Renal pelvis (tissue), 4 donors: ENCODE measurements around the gene TNFRSF1A. TPM values are rescaled to one million over a fixed set of nuclear protein-coding genes. Genes with fewer than 3 reads are reported as not detected.

Experiments used
- DNase-seq: peaks from one replicate; pipeline ENCODE4 v3.0.0-alpha.2; 2013
- polyA plus RNA-seq, 3 donors: library from polyadenylated mRNA; unstranded; fragments of 120-200 nt; gene quantifications; one replicate each; pipeline ENCODE4 v1.2.1, GENCODE V29; 2013; ENCODE audit not compliant: insufficient read length in 3 of 3

TNFRSF1A gene
- polyA plus RNA-seq, 3 donors = 89.2 to 93.1 (median 90.2) TPM

DNA sequence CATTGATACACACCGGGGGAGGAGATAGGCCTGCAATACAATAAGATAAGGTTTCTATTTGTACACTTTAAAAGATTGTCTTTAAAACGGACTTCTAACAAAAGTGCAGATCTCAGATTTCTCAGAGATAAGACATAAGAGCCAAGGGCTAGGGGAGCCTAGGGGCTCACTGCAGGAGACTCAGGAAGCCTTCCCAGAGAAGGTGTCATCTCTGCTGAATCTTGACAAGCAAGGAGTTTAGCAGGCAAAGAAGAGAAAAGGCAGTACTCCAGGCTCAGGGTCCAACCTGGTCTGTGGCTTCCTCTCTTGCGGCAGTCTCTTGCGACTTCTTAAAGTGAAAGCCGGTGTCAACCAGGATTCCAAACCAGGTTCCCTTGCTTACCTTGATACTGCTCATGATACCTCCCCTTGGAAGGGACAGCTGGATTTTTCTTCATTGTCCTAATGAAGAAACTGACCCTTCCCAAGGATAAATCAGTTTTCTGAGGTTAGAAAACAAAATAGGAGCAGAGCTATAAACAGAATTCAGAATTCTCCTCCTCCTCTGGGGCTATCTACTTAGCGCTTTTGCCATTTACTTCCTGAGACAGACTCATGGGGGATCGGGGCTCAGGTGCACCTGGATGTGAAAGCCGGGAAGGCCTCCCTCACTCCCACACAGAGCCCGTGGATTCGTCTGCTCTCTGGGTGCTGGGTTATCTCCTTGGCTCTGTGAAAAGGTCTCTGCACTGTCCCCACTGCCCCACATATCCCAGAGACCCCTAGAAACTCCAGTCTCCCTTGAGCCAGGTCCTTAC is 35.2 kb upstream of the TNFRSF1A start:
- DNase-seq = no peak

DNA sequence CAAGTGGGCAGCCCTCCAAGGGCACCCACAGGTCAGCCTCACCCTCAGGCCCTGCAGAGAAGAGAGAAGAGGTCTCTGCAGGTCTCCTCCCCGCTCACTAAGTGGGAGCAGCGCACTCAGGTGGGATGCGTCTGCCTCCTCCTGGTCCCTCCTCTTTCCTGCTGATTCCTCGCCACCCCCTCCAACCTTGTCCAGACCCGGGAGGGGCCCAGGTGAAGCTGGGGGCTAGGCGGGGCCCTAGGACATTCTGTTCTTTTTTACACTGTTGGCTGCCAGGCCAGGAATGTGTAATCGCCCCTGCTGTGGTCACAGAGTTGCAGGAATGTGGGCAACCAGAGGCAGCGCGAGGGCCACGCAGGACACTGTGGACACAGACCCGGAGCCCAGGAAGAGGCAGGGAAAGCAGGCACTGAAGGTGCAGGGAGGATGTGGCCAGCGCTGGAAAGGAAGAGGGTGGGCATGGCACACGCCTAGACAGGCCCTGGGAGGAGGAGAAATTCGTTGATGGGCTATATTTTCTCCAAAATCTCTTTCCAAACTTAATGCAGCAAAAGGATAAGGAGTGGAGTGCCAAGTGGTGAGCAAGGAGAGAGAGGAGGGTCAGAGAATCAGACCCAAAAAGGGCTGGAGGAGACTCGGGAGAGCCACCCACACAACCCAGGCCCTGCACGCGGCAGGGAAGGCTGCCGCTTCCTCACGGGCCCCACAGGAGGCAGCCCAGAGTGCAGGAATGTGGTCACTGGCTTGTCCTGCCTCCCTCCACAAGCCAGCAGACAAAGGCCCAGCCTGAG is 34.4 kb upstream of the TNFRSF1A start:
- DNase-seq = peak; percentile 48

DNA sequence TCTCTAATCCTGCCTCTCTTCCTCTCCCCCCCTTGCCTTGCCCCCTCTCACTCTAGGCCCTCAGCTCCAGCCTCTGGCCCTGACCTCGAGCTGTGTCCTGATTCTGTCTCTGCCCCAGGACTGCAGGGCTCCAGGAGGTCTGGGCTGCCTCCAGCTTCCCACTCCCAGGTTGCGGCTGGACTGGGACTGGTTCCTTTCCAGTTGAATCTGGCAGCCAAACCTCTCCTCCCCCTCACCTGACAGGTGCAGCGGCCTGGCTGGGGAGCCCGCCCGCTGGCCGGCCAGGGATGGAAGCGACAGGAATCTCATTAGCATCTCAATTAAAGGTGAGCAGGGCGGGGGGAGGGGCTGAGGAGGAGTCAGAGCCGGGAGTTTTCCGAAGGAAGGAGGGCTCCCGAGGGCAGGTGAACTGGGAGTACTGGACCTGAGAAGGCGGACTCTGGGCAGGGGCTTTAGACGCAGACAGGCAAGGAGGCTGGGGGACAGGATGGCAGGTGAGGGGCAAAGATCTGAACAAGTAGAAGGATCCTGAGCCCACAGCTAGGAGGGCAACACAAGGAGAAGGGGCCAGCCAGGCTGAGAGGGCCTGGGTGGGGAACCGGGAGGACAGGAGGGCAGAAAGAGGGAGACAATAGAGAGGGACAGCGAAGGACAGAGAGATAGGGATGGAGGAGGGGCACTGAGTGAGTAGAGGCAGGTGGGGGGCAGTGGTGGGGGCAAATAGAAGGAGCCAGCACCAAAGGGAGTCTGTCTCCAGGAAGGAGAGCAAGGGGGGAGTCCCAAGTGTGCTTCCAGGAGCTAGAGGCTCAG is 33.6 kb upstream of the TNFRSF1A start, which contains the start of gene SCNN1A:
TSS of gene SCNN1A (minus strand) at position 295 of the 810 bp plus-strand sequence. CDS start 780 bp downstream, outside the sequence.
- DNase-seq = peak; percentile 62

DNA sequence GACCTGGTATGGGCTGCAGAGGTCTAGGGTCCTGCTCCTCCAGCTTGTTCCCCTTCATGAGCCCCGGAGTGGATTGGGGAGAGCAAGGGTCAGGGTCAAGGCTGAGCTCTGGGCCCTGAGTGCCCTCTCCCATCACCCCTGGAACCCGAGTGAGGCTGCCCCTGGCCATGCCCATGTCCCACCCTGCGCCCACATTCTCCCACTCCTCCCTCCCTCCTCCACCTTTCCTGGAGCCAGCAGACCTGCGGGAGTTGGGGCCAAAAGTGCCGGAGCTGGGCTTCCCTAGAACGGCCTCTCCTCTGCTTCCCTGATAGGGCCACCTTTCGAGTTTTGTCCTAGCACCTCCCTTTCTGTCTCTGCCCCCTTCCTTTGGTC is 32.9 kb upstream of the TNFRSF1A start:
- DNase-seq = no peak

DNA sequence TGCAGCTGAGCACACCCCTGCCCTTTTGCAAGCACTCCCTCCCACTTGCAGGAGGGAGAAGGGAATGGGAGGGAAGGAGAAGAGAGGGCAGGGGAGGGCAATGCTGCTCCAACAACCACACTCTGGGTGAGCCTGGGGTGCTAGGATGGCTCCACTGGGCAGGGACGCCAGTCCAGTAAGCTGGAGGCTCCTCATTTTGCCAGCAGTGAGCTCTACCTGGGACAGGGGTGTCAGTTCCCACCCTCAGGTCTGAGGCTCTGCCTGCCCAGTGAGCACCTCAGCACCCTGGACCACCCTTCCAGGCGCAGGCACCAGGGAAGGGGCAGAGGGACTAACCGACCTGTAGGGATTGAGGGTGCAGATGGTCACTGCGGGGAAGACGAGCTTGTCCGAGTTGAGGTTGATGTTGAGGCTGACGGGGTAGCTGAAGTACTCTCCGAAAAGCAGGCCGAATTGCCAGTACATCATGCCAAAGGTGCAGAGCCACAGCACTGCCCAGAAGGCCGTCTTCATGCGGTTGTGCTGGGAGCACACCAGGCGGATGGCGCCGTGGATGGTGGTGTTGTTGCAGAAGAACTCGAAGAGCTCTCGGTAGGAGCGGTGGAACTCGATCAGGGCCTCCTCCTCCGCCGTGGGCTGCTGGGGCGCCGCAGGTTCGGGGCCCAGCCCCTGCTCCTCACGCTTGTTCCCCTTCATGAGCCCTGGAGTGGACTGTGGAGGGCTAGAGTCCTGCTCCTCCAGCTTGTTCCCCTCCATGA is 32.3 kb upstream of the TNFRSF1A start:
- no peak for DNase-seq

DNA sequence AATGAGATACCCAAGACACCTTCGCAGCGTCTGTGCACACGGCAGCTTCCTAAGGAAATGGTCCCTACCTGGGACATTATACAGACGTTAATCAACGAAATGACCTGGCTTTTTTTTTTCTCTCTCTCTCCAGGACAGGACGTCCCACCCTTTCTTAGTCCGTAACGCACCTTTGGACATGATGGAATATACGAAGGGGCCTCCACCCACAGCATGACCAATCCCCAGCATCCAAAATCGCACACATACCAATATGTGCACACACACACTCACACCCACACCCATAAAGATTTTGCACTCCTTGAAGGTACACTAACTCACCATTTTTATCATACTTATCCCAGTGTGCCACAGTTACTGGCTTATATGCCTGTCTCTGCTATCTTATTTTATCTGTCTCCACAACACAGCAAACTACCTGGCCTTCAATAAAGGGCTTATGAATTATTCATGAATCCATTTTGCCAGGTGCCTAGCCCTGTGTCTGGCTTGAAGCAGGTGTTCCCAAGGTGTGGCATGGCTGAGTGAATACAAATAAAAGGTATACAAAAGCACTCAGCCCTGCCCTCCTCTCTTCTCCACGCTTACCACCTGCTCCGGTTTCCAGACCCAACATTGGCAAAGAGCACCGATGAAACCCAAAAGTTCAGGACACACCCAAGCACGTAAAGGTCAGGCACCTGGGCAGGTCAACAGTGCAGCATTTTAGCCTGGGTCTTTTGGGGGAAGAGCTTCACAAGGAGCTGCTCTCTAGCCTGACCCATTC is 31.3 kb upstream of the TNFRSF1A start:
- DNase-seq = no peak

DNA sequence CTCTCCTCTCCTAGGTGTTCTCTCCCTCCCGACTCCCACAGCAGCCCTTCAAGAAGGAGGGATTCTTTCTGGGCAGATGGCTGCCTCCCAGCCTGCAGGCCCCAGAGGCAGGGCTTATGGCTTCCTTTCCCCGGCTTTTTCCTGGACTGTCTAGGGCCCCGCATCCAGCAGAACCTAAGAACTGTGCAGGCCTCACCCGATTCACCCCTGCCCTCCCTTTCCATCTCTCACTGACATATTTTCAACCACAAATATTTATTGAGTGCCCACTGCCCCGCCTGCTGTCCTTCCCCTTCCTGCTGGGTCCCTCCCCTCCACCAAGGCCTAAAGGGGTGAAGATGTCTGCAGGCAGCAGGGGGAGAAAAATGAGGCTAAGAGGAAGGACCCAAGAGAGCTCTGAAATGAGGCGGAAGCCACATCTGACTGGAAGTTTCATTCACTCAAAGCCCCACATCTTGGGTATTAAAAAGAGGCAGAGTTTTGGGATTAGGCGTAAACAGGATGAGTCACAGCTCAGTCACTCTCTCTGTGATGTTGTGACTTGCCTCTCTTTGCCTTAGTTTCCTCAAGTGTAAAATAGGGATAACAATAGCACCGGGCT is 30.6 kb upstream of the TNFRSF1A start:
- DNase-seq = no peak

DNA sequence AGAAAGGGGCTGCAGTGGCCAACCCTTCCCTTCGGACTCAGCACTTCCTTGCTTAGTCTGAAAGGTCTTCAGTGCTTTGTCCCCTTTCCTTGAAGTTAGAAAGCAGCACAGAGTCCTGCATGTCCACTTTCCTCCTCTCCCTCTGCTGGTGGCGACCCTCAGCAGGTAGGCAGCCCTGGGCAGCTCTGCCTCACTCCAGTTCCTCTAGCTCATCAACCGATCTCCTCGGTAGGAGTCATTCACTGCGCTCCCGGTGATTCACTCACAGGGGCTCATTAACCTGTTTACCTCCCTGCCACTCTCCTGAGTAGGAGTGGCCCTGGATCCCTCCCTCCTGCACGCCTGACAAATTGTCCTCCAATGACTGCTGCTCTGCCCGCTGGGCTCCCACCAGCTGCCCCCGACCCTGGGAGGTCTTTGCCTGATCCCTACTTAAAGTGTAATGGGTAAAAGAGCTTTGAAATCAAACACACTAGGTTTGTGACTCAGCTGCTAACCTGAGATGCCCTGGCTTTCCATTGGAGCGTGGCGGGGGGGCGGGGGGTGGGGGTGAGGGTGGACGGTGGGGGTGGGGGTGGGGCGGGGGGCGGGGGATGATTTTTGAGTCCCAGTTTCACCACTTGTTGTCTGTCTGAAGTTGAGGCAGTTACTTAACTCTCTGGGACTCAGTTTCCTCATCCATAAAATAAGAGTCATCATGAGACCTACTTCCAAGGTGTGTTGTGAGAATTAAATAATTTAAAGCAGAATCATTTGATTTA is 29.3 kb upstream of the TNFRSF1A start:
- DNase-seq = peak; percentile 87

DNA sequence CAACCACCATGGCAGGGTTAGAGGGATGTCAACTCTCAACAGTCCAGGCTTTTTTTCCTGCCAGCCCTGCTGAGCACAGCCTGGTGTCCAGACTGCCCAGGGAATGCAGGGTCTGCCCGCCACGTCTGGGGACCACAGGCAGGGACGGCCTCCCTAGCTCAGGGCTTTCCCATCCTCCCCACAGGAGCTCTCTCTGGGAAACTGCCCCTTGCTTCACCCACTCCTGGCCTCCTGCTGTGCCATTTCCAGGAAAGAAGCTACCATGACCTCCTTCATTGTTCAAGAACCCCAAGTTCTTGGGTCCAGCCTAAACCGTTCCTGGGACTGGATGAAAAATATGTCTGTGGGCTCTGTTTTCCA is 28.7 kb upstream of the TNFRSF1A start:
- no peak for DNase-seq

DNA sequence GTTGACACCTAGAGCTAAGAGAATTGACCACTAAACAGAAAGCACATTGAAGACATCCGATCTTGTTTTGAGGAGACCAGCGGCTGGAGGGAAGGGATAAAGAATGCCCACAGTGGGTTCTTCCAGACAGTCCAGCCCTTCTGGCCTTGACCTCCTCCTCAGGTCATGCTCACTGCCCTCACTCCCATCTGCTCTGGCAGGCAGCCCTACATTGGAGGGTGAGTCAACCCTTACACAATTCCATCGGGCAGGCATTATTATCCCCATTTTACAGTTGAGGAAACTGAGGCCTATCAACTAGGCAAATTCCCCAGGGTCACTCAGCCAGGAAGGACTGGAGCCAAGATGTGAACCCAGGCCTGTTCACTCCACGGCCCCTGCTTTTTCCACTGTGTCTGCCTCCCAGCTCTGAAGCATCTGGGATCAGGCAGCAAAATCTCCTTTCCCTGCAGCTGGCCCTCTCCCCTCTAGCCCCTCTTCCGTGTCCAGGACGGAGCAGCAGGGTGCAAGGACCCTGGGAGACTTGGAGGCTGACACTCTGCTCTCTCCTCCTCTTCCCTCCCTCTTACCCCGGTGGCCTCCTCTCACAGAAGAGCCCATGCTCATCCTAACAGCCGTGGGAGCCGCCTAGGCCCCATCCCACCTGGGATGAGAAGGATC is 28.2 kb upstream of the TNFRSF1A start:
- DNase-seq = no peak

DNA sequence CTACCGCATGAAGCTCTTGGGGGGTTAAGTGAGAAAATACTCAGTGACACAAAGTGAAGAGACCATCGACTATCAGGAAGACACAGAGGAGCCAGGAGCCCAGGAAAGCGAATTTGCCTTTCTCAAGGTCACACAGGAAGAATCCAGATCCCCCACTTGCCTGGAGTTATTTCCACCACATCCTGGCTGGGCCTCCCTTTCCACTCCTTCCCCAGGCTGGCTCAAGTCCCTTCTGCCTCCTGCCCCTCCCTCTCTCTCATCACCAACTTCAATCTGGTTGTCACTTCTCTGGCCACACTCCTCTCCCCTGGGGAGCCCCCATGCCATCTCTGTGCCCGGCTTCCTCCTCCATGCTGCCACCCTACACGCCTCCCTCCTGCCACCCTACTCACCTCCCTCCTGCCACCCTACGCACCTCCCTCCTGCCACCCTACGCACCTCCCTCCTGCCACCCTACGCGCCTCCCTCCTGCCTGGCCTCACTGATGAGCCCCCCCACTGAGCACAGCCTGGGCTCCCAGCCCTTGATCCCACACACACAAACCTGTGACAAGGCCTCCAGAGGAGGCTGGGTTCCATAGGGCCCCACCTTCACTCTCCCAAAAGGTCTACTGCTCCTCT is 27.1 kb upstream of the TNFRSF1A start:
- no peak for DNase-seq

DNA sequence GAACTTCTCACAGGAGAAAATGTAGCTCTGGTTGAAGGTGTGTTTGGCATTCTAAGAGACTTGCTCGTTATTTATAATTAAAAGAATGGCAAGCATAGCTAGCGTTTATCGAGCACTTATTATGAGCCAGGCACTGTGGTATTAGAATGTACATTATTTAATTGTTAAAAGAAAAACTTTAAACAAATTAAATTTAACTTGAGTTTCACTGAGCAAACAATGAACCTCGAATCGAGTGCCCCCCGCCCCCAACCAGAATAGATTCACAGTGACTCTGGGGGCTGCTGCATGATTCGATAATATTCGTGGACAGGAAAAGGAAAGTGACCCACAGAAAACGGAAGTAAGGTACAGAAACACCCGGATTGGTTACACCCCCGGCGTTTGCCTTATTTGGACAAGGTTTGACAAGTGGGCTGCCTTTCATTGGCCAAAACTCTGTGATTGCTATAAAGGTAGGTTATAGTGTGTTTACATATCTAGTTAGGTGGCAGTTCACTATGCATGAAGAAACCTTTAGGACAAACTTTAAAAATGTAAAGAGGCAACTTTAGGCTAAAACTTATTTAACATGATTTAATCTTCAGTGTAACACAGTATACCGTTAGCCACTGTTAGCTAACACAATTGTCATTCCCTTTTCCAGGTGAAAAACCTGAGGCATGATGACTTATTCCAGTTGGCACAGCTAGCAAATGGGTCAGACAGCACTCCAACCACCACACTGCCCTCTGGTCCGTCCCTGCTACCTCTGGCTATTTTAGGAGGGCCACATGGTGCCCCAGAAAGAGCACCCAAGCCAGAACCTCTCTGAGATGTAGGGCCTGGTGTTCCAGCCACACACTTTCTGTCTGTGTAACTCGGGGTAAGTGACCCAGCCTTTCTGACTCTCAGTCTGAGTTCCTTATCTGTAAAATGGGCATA is 26.4 kb upstream of the TNFRSF1A start:
- no peak for DNase-seq

DNA sequence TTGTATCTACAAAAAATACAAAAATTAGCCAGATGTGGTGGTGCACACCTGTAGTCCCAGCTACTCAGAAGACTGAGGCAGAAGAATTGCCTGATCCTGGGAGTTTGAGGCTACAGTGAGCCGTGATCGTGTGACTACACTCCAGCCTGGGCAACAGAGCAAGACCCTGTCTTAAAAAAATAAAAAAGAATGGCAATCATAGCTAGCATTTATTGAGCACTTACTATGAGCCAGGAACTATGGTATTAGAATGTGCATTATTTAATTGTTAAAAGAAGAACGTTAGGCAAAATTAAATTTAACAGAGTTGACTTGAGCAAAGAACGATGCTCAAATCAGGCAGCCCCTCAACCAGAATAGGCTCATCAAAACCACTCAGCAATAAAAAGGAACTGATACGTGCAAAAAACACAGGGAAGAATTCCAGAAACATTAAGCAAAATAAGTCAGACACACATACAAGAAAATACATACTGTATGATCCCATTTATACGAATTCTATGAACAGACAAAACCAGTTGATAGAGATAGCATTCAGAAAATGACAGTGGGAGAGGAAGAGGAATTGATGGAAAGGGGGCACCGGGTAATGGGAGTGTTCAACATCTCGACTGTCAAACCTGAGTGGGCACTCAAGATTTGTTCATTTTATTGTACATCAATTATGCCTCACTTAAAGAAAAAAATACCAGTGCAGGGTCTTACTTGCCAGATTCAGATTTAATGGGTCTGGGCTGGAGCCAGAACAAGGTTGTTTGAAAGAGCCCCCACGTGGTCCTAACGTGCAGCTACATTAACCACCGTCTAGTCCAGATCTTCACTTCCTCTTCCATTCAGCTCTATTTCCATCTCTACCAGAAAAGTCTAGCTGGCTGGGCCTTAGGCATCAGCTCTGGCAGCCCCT is 25.4 kb upstream of the TNFRSF1A start:
- no peak for DNase-seq

DNA sequence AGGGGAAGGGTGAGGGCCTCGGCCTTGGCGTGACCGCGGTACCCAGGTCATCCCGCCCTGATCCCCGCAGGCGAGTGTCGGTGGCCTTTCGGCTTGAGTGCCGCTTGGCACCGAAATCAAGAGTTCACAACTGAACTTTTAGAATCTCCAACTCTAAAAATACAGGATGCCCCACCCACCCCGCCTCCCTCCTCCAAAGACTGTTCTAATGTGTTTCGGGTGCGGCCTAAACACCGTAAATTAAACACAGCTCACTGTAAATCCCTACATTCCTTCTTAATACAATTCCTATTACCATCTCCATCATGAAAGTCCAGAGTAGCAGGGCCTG is 22.1 kb upstream of the TNFRSF1A start:
- no peak for DNase-seq

DNA sequence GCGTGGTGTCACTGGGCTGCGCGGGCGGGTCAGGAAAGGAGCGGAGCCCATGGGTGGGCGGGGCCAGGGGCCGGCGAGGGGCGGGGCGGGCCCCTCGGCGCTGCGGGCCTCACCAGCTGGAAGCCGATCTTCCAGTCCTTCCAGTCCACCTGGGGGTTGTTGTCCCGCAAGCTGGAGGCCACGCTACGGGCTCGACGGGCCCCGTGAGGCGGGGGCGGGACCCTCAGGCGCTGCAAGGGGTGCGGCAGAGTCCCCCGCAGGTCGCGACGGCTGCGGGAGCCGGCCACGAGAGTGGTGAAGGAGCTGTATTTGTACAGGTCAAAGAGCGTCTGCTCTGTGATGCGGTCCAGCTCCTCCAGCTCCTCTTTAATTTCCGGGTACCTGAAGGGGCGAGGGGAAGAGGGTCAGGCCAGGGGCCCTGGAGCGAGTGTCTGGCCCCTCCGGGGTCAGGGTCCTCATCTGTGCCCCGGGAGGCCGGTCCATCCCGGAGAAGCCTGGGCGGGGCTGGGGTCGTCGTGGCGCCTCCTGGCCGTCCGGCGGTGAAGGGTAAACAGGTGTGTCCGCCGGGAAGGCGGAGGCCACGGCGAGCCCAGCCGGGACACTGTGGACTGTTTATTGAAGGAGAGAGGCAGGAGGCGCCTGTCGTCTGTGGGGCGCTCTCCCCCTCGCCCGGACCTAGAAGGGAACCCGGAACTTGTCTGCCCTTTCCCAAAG is 21.6 kb upstream of the TNFRSF1A start:
- no peak for DNase-seq

DNA sequence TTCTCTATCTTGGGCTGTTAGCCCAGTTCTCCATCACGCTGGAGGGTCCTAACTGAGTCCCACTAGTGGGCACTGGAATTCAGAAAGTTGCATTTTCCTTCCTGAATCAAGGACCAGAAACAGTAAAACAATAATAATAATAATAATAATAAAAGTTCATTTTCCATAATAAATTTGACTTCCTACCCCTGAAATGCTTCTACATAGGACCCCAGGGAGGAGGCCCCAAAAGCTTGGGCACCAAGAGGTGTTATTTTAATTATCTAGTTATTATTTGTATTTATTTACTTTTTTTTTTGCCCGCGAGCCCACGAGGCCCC is 21.1 kb upstream of the TNFRSF1A start:
- no peak for DNase-seq
